ENCODE measurements around the gene ERICH4. TPM values are rescaled to one million over a fixed set of nuclear protein-coding genes. Genes with fewer than 3 reads are reported as not detected.
"Not testable (repeated sequence)": the region's sequence is repeated elsewhere in the genome, so short reads cannot be mapped to it uniquely, and the experiment has no call there.

ERICH4 gene
- polyA plus RNA-seq, 1 donor: 69.2 TPM

- no CpG with 5 or more reads among the region's 18 CpGs for WGBS (ENCODE audit: insufficient coverage, low lambda C conversion rate)
- Histone ChIP-seq H3K27ac (ENCODE audit: low read length) (no peak overlapping the region), H3K9me3 (ENCODE audit: control insufficient read depth, low read depth, low read length) (no peaks in the 10 kb centered on the region), H3K36me3 (ENCODE audit: control insufficient read depth, insufficient read depth, low read length) (peaks cover 38% of the 10 kb centered on the region), H3K4me3 (ENCODE audit: low read length) (no peak overlapping the region), H3K4me1 (ENCODE audit: control insufficient read depth, insufficient read depth, low read length) (peaks cover 50% of the 10 kb centered on the region), H3K27me3 (ENCODE audit: control insufficient read depth, insufficient read depth, low read length) (no peaks in the 10 kb centered on the region)
- DNase-seq: no peak
Observed at GRCh38 chr19:41433171-41433570, 9.8 kb upstream of the ERICH4 start.

GRCh38 chr19:41434450-41434849 is 8.5 kb upstream of the ERICH4 start:
- Histone ChIP-seq H3K9me3 (ENCODE audit: control insufficient read depth, low read depth, low read length) (no peaks in the 10 kb centered on the region), H3K4me1 (ENCODE audit: control insufficient read depth, insufficient read depth, low read length) (peaks cover 40% of the 10 kb centered on the region), H3K4me3 (ENCODE audit: low read length) (no peak overlapping the region), H3K27ac (ENCODE audit: low read length) (no peak overlapping the region), H3K36me3 (ENCODE audit: control insufficient read depth, insufficient read depth, low read length) (peaks cover 35% of the 10 kb centered on the region), H3K27me3 (ENCODE audit: control insufficient read depth, insufficient read depth, low read length) (no peaks in the 10 kb centered on the region)
- DNase-seq: no peak
- 90% methylated on average over 2 of the region's 5 CpGs for WGBS (ENCODE audit: insufficient coverage, low lambda C conversion rate)

GRCh38 chr19:41435376-41435775 is 7.6 kb upstream of the ERICH4 start:
- peaks cover 45% of the 10 kb centered on the region for H3K4me1 ChIP-seq (ENCODE audit: control insufficient read depth, insufficient read depth, low read length)
- H3K9me3 ChIP-seq (ENCODE audit: control insufficient read depth, low read depth, low read length); DNase-seq; H3K4me3 ChIP-seq (ENCODE audit: low read length); H3K27me3 ChIP-seq (ENCODE audit: control insufficient read depth, insufficient read depth, low read length): not testable (repeated sequence)
- peaks cover 33% of the 10 kb centered on the region for H3K36me3 ChIP-seq (ENCODE audit: control insufficient read depth, insufficient read depth, low read length)
- H3K27ac ChIP-seq (ENCODE audit: low read length): peak overlapping the region; percentile 94
- WGBS (ENCODE audit: insufficient coverage, low lambda C conversion rate): no CpG with 5 or more reads among the region's 11 CpGs

GRCh38 chr19:41435936-41436673 is 6.9 kb upstream of the ERICH4 start:
- Histone ChIP-seq H3K27me3 (ENCODE audit: control insufficient read depth, insufficient read depth, low read length) (no peaks in the 10 kb centered on the region), H3K27ac (ENCODE audit: low read length) (peak overlapping the region; percentile 94), H3K36me3 (ENCODE audit: control insufficient read depth, insufficient read depth, low read length) (peaks cover 26% of the 10 kb centered on the region), H3K9me3 (ENCODE audit: control insufficient read depth, low read depth, low read length) (no peaks in the 10 kb centered on the region), H3K4me3 (ENCODE audit: low read length) (no peak overlapping the region), H3K4me1 (ENCODE audit: control insufficient read depth, insufficient read depth, low read length) (peaks cover 46% of the 10 kb centered on the region)
- no CpG with 5 or more reads among the region's 19 CpGs for WGBS (ENCODE audit: insufficient coverage, low lambda C conversion rate)
- peak; percentile 92 to 96 for DNase-seq

- DNase-seq: no peak
- H3K4me1 ChIP-seq (ENCODE audit: control insufficient read depth, insufficient read depth, low read length): peaks cover 50% of the 10 kb centered on the region
- no peak overlapping the region for H3K4me3 ChIP-seq (ENCODE audit: low read length)
- H3K9me3 ChIP-seq (ENCODE audit: control insufficient read depth, low read depth, low read length): no peaks in the 10 kb centered on the region
- peak overlapping the region; percentile 94 for H3K27ac ChIP-seq (ENCODE audit: low read length)
- peaks cover 25% of the 10 kb centered on the region for H3K36me3 ChIP-seq (ENCODE audit: control insufficient read depth, insufficient read depth, low read length)
- no peaks in the 10 kb centered on the region for H3K27me3 ChIP-seq (ENCODE audit: control insufficient read depth, insufficient read depth, low read length)
Observed at GRCh38 chr19:41436674-41436951, 6.3 kb upstream of the ERICH4 start.

GRCh38 chr19:41437944-41438574 is 4.9 kb upstream of the ERICH4 start:
- Histone ChIP-seq H3K4me3 (ENCODE audit: low read length) (no peak overlapping the region), H3K4me1 (ENCODE audit: control insufficient read depth, insufficient read depth, low read length) (peaks cover 53% of the 10 kb centered on the region), H3K36me3 (ENCODE audit: control insufficient read depth, insufficient read depth, low read length) (peaks cover 11% of the 10 kb centered on the region), H3K9me3 (ENCODE audit: control insufficient read depth, low read depth, low read length) (no peaks in the 10 kb centered on the region), H3K27ac (ENCODE audit: low read length) (peak overlapping the region; percentile 94), H3K27me3 (ENCODE audit: control insufficient read depth, insufficient read depth, low read length) (no peaks in the 10 kb centered on the region)
- WGBS (ENCODE audit: insufficient coverage, low lambda C conversion rate): no CpG with 5 or more reads among the region's 7 CpGs
- no peak for DNase-seq

GRCh38 chr19:41439441-41440222 is 3.3 kb upstream of the ERICH4 start, which contains the start of gene DMAC2:
DMAC2 (minus strand) TSS chr19:41439912; CDS start chr19:41439899, 13 bp downstream.
- peak; percentile 97 to 99 for DNase-seq
- 0% methylated on average over 1 of the region's 40 CpGs for WGBS (ENCODE audit: insufficient coverage, low lambda C conversion rate)

GRCh38 chr19:41441321-41441945 is 1.5 kb upstream of the ERICH4 start:
- 100% methylated on average over 1 of the region's 15 CpGs for WGBS (ENCODE audit: insufficient coverage, low lambda C conversion rate)
- H3K4me1 ChIP-seq (ENCODE audit: control insufficient read depth, insufficient read depth, low read length): peaks cover 38% of the 10 kb centered on the region
- peak in 1 of 2 donors; percentile 69 for DNase-seq

More at GRCh38 chr19:41439441-41440222, 3.3 kb upstream of the ERICH4 start, which contains the start of gene DMAC2:
- Histone ChIP-seq H3K4me1 (ENCODE audit: control insufficient read depth, insufficient read depth, low read length) (peaks cover 53% of the 10 kb centered on the region), H3K27ac (ENCODE audit: low read length) (peak within 1 kb of the TSS; percentile 88), H3K27me3 (ENCODE audit: control insufficient read depth, insufficient read depth, low read length) (no peaks in the 10 kb centered on the region), H3K4me3 (ENCODE audit: low read length) (peak within 1 kb of the TSS; percentile 65), H3K36me3 (ENCODE audit: control insufficient read depth, insufficient read depth, low read length) (peaks cover 5% of the 10 kb centered on the region), H3K9me3 (ENCODE audit: control insufficient read depth, low read depth, low read length) (no peaks in the 10 kb centered on the region)

GRCh38 chr19:41443813-41444455 is 978 bp downstream of the ERICH4 start:
- Histone ChIP-seq H3K9me3 (ENCODE audit: control insufficient read depth, low read depth, low read length) (no peaks in the 10 kb centered on the region), H3K4me3 (ENCODE audit: low read length) (peak overlapping the region; percentile 57), H3K4me1 (ENCODE audit: control insufficient read depth, insufficient read depth, low read length) (peaks cover 20% of the 10 kb centered on the region), H3K36me3 (ENCODE audit: control insufficient read depth, insufficient read depth, low read length) (no peaks in the 10 kb centered on the region), H3K27ac (ENCODE audit: low read length) (peak overlapping the region; percentile 84), H3K27me3 (ENCODE audit: control insufficient read depth, insufficient read depth, low read length) (no peaks in the 10 kb centered on the region)
- WGBS (ENCODE audit: insufficient coverage, low lambda C conversion rate): no CpG with 5 or more reads among the region's 6 CpGs
- no peak for DNase-seq

More at GRCh38 chr19:41441321-41441945, 1.5 kb upstream of the ERICH4 start:
- peak overlapping the region; percentile 84 for H3K27ac ChIP-seq (ENCODE audit: low read length)
- H3K4me3 ChIP-seq (ENCODE audit: low read length): no peak overlapping the region
- H3K36me3 ChIP-seq (ENCODE audit: control insufficient read depth, insufficient read depth, low read length): peaks cover 5% of the 10 kb centered on the region
- no peaks in the 10 kb centered on the region for H3K27me3 ChIP-seq (ENCODE audit: control insufficient read depth, insufficient read depth, low read length)
- no peaks in the 10 kb centered on the region for H3K9me3 ChIP-seq (ENCODE audit: control insufficient read depth, low read depth, low read length)

GRCh38 chr19:41445575-41445974 is 2.6 kb downstream of the ERICH4 start:
- Histone ChIP-seq H3K27me3 (ENCODE audit: control insufficient read depth, insufficient read depth, low read length) (no peaks in the 10 kb centered on the region), H3K4me1 (ENCODE audit: control insufficient read depth, insufficient read depth, low read length) (peaks cover 13% of the 10 kb centered on the region), H3K4me3 (ENCODE audit: low read length) (no peak overlapping the region), H3K27ac (ENCODE audit: low read length) (no peak overlapping the region), H3K36me3 (ENCODE audit: control insufficient read depth, insufficient read depth, low read length) (no peaks in the 10 kb centered on the region), H3K9me3 (ENCODE audit: control insufficient read depth, low read depth, low read length) (no peaks in the 10 kb centered on the region)
- no CpG with 5 or more reads among the region's 5 CpGs for WGBS (ENCODE audit: insufficient coverage, low lambda C conversion rate)
- DNase-seq: no peak
